GM12872 (cell line): Measurements from ENCODE around the gene SEPHS1.

Source experiments
- CTCF ChIP-seq: IDR thresholded peaks from 3 replicates; pipeline ENCODE4 v1.5.1; 2011; ENCODE audit warnings: low read depth, mild to moderate bottlenecking, low read length, moderate library complexity; ENCODE audit not compliant: insufficient read depth

SEPHS1 gene, protein sequence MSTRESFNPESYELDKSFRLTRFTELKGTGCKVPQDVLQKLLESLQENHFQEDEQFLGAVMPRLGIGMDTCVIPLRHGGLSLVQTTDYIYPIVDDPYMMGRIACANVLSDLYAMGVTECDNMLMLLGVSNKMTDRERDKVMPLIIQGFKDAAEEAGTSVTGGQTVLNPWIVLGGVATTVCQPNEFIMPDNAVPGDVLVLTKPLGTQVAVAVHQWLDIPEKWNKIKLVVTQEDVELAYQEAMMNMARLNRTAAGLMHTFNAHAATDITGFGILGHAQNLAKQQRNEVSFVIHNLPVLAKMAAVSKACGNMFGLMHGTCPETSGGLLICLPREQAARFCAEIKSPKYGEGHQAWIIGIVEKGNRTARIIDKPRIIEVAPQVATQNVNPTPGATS

GRCh38 chr10:13348216-13349017 is at the start of gene SEPHS1:
Gene SEPHS1 (minus strand): TSS chr10:13348293. CDS start chr10:13344950, 3,343 bp downstream.
- TF ChIP-seq CTCF: no peak

- no peak for TF ChIP-seq CTCF
These were observed 49.0 kb upstream of the SEPHS1 start for GRCh38 chr10:13397052-13397451.

DNA sequence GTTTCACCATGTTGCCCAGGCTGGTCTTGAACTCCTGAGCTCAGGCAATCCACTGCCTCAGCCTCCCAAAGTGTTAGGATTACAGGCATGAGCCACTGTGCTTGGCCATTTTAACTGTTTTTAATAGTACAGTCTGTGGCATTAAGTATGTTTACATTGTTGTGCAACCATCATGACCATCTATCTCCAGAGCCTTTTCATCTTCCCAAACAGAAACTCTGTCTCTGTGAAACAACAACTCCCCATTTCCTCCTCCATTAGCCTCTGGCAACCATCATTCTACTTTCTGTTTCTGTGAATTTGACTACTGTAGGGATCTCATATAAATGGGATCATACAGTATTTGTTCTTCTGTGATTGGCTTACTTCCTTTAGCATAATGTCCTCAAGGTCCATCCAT is 48.3 kb upstream of the SEPHS1 start:
- TF ChIP-seq CTCF: no peak

- no peak for TF ChIP-seq CTCF
These were observed 47.4 kb upstream of the SEPHS1 start for GRCh38 chr10:13395540-13395939.

DNA sequence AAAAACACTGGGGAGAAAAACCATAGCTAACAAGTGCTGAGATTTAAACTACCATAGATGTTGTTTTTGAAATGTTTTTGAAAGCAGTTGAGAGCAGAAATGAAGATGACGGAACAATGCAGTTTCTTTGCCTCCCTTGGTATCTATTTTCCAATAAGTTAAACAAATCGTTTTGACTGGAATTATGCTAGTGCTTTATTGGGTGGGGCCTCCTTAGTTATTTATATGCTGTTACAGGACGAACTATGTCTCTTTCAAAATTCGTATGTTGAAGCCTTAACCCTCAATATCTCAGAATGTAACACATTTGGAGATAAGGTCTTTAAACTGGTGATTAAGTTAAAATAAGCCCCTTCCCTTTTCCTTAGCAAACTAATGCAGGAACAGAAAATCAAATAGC is 45.5 kb upstream of the SEPHS1 start:
- no peak for TF ChIP-seq CTCF

DNA sequence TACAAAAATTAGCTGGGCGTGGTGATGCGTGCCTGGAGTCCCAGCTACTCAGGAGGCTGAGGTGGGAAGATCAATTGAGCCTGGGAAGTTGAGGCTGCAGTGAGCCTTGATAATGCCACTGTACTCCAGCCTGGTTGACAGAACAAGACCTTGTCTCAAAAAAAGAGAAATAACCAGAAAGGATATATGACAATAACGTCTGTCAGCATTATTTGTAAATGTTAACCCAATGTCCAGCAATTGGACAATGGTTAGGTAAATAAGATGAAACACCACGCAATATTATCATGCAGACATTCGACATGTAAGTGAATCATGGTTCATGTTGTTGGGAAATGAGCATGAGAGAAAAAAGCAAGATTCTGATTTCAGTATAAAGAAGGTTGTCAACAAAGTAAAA is 44.6 kb upstream of the SEPHS1 start:
- TF ChIP-seq CTCF: no peak

GRCh38 chr10:13390604-13391522 is 42.8 kb upstream of the SEPHS1 start:
- no peak for TF ChIP-seq CTCF
